ENCODE data around the gene ETDA. TPM values are rescaled to one million over a fixed set of nuclear protein-coding genes. Genes with fewer than 3 reads are reported as not detected.

The ETDA gene
- total and polyA plus RNA-seq, 2 of the 8 experiments (the other 6 are each of a cell fraction or from before 2014, with no cell fraction given) = not detected

- H3K23me2 ChIP-seq (ENCODE audit: low read depth, low read length) = no peaks in the 10 kb centered on the region
- no peaks in the 10 kb centered on the region for H3K79me2 ChIP-seq (ENCODE audit: control insufficient read depth in 1 of 2, insufficient read depth in 2 of 2, low read length in 2 of 2)
- TF ChIP-seq KDM5A (IDR thresholded peaks at IDR 0.05; ENCODE audit: low read length) = no peak
- TF ChIP-seq GABPA (IDR thresholded peaks at IDR 0.05; ENCODE audit: borderline replicate concordance, insufficient read depth, low read length) = no peak
- TF ChIP-seq TAF1 (IDR thresholded peaks at IDR 0.05; ENCODE audit: low read depth, low read length) = no peak
- TF ChIP-seq KDM1A (IDR thresholded peaks at IDR 0.05; ENCODE audit: borderline replicate concordance, low read length) = no peak
- TF ChIP-seq TCF12 (IDR thresholded peaks at IDR 0.05; ENCODE audit: low read depth, low read length) = no peak
- no peak for TF ChIP-seq SP4 (IDR thresholded peaks at IDR 0.05; ENCODE audit: low read length)
- no peak for TF ChIP-seq FOSL1 (IDR thresholded peaks at IDR 0.05; ENCODE audit: insufficient read depth, low read depth, low read length)
- no peak for TF ChIP-seq MAFK (IDR thresholded peaks at IDR 0.05; ENCODE audit: low read depth, low read length)
- no peak for TF ChIP-seq NANOG (IDR thresholded peaks at IDR 0.05; ENCODE audit: insufficient read depth, low read depth, low read length, poor library complexity, severe bottlenecking)
- TF ChIP-seq YY1 (IDR thresholded peaks at IDR 0.05; ENCODE audit: low read depth, low read length) = no peak
- no peak for TF ChIP-seq RXRA (IDR thresholded peaks at IDR 0.05; ENCODE audit: insufficient read depth, low read depth, low read length)
- TF ChIP-seq CREB1 (IDR thresholded peaks at IDR 0.05) = no peak
- no peak overlapping the region for H2BK120ac ChIP-seq (replicated peaks; ENCODE audit: low read depth, low read length)
- peaks cover 0 to 6% (median 2%) of the 10 kb centered on the region in 4 experiments; a peak in 2 of 7 replicates for H3K4me1 ChIP-seq (replicated peaks in 1 of 4; ENCODE audit: control insufficient read depth in 3 of 4, insufficient read depth in 4 of 4, low read length in 3 of 4)
- CTCF ChIA-PET (ENCODE audit: partially characterized antibody) = no interaction called here
- FAIRE-seq = no peak
- H3K4ac ChIP-seq (replicated peaks; ENCODE audit: insufficient read length, low read depth, low read length) = no peak overlapping the region
- H4K91ac ChIP-seq (replicated peaks; ENCODE audit: insufficient read length, low read length) = no peak overlapping the region
- H2BK12ac ChIP-seq (ENCODE audit: low read depth, low read length) = no peak overlapping the region
- no peak for DNase-seq (ENCODE audit: low read depth in 1 of 2, low spot score in 2 of 2)
- no peak overlapping the region for H2AFZ ChIP-seq (ENCODE audit: low read length)
- no peak overlapping the region for H2BK5ac ChIP-seq (ENCODE audit: low read depth, low read length)
- no peak overlapping the region for H4K5ac ChIP-seq (ENCODE audit: insufficient read length, low read depth, low read length)
- no peak overlapping the region for H3K4me3 ChIP-seq (ENCODE audit: extremely low read depth in 1 of 4, insufficient read depth in 2 of 4, low read depth in 3 of 4, low read length in 4 of 4)
- no peak overlapping the region for H3K23ac ChIP-seq (ENCODE audit: insufficient read length)
- no peak overlapping the region for H2BK15ac ChIP-seq (ENCODE audit: low read length)
- H3K56ac ChIP-seq (replicated peaks; ENCODE audit: insufficient read length, low read depth, low read length) = no peak overlapping the region
- H2AK5ac ChIP-seq (ENCODE audit: low read depth, low read length) = no peak overlapping the region
- no peak overlapping the region for H2BK20ac ChIP-seq (ENCODE audit: low read length)
- no peak overlapping the region for H3K14ac ChIP-seq (ENCODE audit: insufficient read length)
- no peak overlapping the region for H3K9ac ChIP-seq (replicated peaks in 1 of 4; ENCODE audit: extremely low read depth in 1 of 4, low read depth in 3 of 4, low read length in 3 of 4)
- no peak overlapping the region for H3K4me2 ChIP-seq (ENCODE audit: insufficient read depth in 1 of 2, low read depth in 2 of 2, low read length in 2 of 2)
- H3K79me1 ChIP-seq (ENCODE audit: low read depth, low read length) = no peaks in the 10 kb centered on the region
- H4K20me1 ChIP-seq (replicated peaks in 1 of 2; ENCODE audit: control insufficient read depth in 1 of 2, insufficient read depth in 2 of 2, low read length in 2 of 2) = no peaks in the 10 kb centered on the region
- no peaks in the 10 kb centered on the region for H3K36me3 ChIP-seq (ENCODE audit: control insufficient read depth in 2 of 4, insufficient read depth in 4 of 4, low read length in 3 of 4)
- POLR2A ChIA-PET (ENCODE audit: partially characterized antibody) = no interaction called here
- H4K8ac ChIP-seq (ENCODE audit: extremely low read depth, insufficient read depth, low read length) = no peak overlapping the region
- H3K27ac ChIP-seq (ENCODE audit: low read depth, low read length) = no peak overlapping the region
- no peak overlapping the region for H3K18ac ChIP-seq (ENCODE audit: extremely low read depth, low read length)
- no peaks in the 10 kb centered on the region for H3K27me3 ChIP-seq (replicated peaks in 1 of 4; ENCODE audit: control insufficient read depth in 3 of 4, extremely low read depth in 1 of 4, insufficient read depth in 3 of 4, low read length in 3 of 4)
- no peaks in the 10 kb centered on the region for H3K9me3 ChIP-seq (ENCODE audit: insufficient read depth in 2 of 2, low read depth in 1 of 2, low read length in 1 of 2)
These were observed 24.1 kb downstream of the ETDA start for GRCh38 chrX:135275973-135276372.

All from H1 (cell line).